SK-N-SH treated with all-trans-retinoic acid at 6 μM for 48 hours (cell line): ENCODE results near the gene LINC00632.

Experiments used
- ATAC-seq: fragments of 200-7000 bp; cut with Tn5 transposase; 3 replicates; pipeline ENCODE4 v1.9.1; 2020; ENCODE audit warnings: mild to moderate bottlenecking, moderate library complexity
- BACH2 ChIP-seq: fragments of 250-450 bp; sonication (Bioruptor Pico); IDR thresholded peaks from 2 replicates; pipeline ENCODE4 v1.9.0; 2021; ENCODE audit warnings: mild to moderate bottlenecking, borderline replicate concordance
- CSDC2 ChIP-seq: fragments of 250-450 bp; sonication (Bioruptor Pico); IDR thresholded peaks from 2 replicates; pipeline ENCODE4 v1.5.0; 2020; ENCODE audit warnings: mild to moderate bottlenecking, moderate library complexity
- CSRNP3 ChIP-seq: fragments of 250-450 bp; sonication (Bioruptor Pico); IDR thresholded peaks from 2 replicates; pipeline ENCODE4 v1.5.1; 2021; ENCODE audit warnings: mild to moderate bottlenecking, moderate library complexity
- ESRRG ChIP-seq: fragments of 250-450 bp; sonication (Bioruptor Pico); IDR thresholded peaks from 2 replicates; pipeline ENCODE4 v1.6.1; 2021; ENCODE audit warnings: mild to moderate bottlenecking
- GLIS3 ChIP-seq: fragments of 250-450 bp; sonication (Bioruptor Pico); IDR thresholded peaks from 2 replicates; pipeline ENCODE4 v1.5.0; 2020; ENCODE audit warnings: mild to moderate bottlenecking, moderate library complexity
- ISL1 ChIP-seq: fragments of 250-450 bp; sonication (Bioruptor Pico); IDR thresholded peaks from 2 replicates; pipeline ENCODE4 v2.1.2; 2022; ENCODE audit warnings: mild to moderate bottlenecking, moderate library complexity
- OSR1 ChIP-seq: fragments of 250-450 bp; sonication (Bioruptor Pico); IDR thresholded peaks from 2 replicates; pipeline ENCODE4 v1.8.0; 2022; ENCODE audit warnings: moderate library complexity, mild to moderate bottlenecking, inconsistent platforms
- POU6F1 ChIP-seq: fragments of 250-450 bp; sonication (Bioruptor Pico); IDR thresholded peaks from 2 replicates; pipeline ENCODE4 v1.8.0; 2021; ENCODE audit warnings: low read depth, mild to moderate bottlenecking, moderate library complexity, borderline replicate concordance
- RARB ChIP-seq: fragments of 250-450 bp; sonication (Bioruptor Pico); IDR thresholded peaks from 2 replicates; pipeline ENCODE4 v1.8.0; 2021; ENCODE audit warnings: mild to moderate bottlenecking, moderate library complexity
- SNAI2 ChIP-seq: fragments of 250-450 bp; sonication (Bioruptor Pico); IDR thresholded peaks from 2 replicates; pipeline ENCODE4 v1.5.0; 2020; ENCODE audit warnings: mild to moderate bottlenecking, moderate library complexity
- TCF4 ChIP-seq: fragments of 250-450 bp; sonication (Bioruptor Pico); IDR thresholded peaks from 2 replicates; pipeline ENCODE4 v1.8.0; 2021; ENCODE audit warnings: mild to moderate bottlenecking, moderate library complexity, borderline replicate concordance
- TSHZ2 ChIP-seq: fragments of 250-450 bp; sonication (Bioruptor Pico); IDR thresholded peaks from 2 replicates; pipeline ENCODE4 v1.5.0; 2020; ENCODE audit warnings: mild to moderate bottlenecking, moderate library complexity
- ZC3H10 ChIP-seq: fragments of 250-450 bp; sonication (Bioruptor Pico); IDR thresholded peaks from 2 replicates; pipeline ENCODE4 v1.5.1; 2021; ENCODE audit warnings: mild to moderate bottlenecking, moderate library complexity
- ZFP3 ChIP-seq: fragments of 250-450 bp; sonication (Bioruptor Pico); IDR thresholded peaks from 2 replicates; pipeline ENCODE4 v1.5.0; 2020; ENCODE audit warnings: mild to moderate bottlenecking, moderate library complexity
- ZFP30 ChIP-seq: fragments of 450-650 bp; formaldehyde crosslinking; IDR thresholded peaks from 2 replicates; pipeline ENCODE4 v1.5.0; 2022; ENCODE audit warnings: mild to moderate bottlenecking, moderate library complexity
- ZNF565 ChIP-seq: fragments of 450-650 bp; formaldehyde crosslinking; conservative IDR thresholded peaks from 2 replicates; pipeline ENCODE4 v1.5.0; 2020; ENCODE audit warnings: low read depth, mild to moderate bottlenecking, moderate library complexity
- ZNF70 ChIP-seq: fragments of 450-650 bp; formaldehyde crosslinking; IDR thresholded peaks from 2 replicates; pipeline ENCODE4 v1.5.0; 2020; ENCODE audit warnings: mild to moderate bottlenecking, moderate library complexity
- ZNF8 ChIP-seq: fragments of 450-650 bp; formaldehyde crosslinking; IDR thresholded peaks from 2 replicates; pipeline ENCODE4 v1.5.0; 2020; ENCODE audit warnings: mild to moderate bottlenecking, moderate library complexity
- TF ChIP-seq, protein P1 (sequence below): fragments of 250-450 bp; sonication (Bioruptor Pico); IDR thresholded peaks from 2 replicates; pipeline ENCODE4 v1.8.0; 2020; ENCODE audit warnings: mild to moderate bottlenecking, moderate library complexity, borderline replicate concordance
- TF ChIP-seq, protein P2 (sequence below): fragments of 250-450 bp; sonication (Bioruptor Pico); IDR thresholded peaks from 2 replicates; pipeline ENCODE4 v1.5.1; 2020; ENCODE audit warnings: low read depth, mild to moderate bottlenecking, moderate library complexity

The LINC00632 gene

DNA sequence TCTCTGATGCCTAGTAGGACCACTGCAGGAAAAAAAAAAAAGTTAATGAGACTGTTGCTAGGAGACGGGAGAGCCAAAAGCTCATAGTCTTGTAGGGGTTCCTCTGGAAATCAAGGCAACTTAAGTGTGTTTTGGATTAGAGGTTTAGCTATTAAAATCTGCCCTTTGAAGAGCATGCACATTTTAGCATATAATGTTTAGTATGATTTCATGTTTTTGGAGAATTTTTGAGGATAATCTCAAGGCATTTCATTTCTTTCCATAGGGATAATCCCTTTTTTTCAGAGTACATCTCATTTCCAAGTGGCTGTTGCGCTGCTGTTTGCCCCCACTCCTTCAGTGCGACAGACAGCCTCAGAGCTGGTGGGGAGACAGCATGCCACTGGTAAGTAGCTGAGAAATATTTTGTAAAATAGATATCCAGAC, at the start of gene LINC00632:
LINC00632 (plus strand) TSS at position 339 of the 426 bp plus-strand sequence.
- no peak for TF ChIP-seq OSR1 (CRISPR knock-in tag)
- no peak for TF ChIP-seq ZC3H10
- no peak for TF ChIP-seq SNAI2 (CRISPR knock-in tag)
- TF ChIP-seq ZNF70 (CRISPR knock-in tag) = no peak
- TF ChIP-seq GLIS3 (CRISPR knock-in tag) = no peak
- no peak for TF ChIP-seq ZFP3 (CRISPR knock-in tag)
- TF ChIP-seq, protein P1, sequence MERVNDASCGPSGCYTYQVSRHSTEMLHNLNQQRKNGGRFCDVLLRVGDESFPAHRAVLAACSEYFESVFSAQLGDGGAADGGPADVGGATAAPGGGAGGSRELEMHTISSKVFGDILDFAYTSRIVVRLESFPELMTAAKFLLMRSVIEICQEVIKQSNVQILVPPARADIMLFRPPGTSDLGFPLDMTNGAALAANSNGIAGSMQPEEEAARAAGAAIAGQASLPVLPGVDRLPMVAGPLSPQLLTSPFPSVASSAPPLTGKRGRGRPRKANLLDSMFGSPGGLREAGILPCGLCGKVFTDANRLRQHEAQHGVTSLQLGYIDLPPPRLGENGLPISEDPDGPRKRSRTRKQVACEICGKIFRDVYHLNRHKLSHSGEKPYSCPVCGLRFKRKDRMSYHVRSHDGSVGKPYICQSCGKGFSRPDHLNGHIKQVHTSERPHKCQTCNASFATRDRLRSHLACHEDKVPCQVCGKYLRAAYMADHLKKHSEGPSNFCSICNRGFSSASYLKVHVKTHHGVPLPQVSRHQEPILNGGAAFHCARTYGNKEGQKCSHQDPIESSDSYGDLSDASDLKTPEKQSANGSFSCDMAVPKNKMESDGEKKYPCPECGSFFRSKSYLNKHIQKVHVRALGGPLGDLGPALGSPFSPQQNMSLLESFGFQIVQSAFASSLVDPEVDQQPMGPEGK (CRISPR knock-in tag) = no peak
- TF ChIP-seq CSRNP3 (CRISPR knock-in tag) = no peak
- TF ChIP-seq RARB (CRISPR knock-in tag) = no peak
- TF ChIP-seq ZNF8 (CRISPR knock-in tag) = no peak
- no peak for TF ChIP-seq CSDC2 (CRISPR knock-in tag)
- TF ChIP-seq BACH2 (CRISPR knock-in tag) = no peak
- TF ChIP-seq, protein P2, sequence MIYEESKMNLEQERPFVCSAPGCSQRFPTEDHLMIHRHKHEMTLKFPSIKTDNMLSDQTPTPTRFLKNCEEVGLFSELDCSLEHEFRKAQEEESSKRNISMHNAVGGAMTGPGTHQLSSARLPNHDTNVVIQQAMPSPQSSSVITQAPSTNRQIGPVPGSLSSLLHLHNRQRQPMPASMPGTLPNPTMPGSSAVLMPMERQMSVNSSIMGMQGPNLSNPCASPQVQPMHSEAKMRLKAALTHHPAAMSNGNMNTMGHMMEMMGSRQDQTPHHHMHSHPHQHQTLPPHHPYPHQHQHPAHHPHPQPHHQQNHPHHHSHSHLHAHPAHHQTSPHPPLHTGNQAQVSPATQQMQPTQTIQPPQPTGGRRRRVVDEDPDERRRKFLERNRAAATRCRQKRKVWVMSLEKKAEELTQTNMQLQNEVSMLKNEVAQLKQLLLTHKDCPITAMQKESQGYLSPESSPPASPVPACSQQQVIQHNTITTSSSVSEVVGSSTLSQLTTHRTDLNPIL (CRISPR knock-in tag) = no peak
- no peak for ATAC-seq

- no peak for ATAC-seq
- TF ChIP-seq POU6F1 (CRISPR knock-in tag) (no peak), GLIS3 (CRISPR knock-in tag) (no peak), ZFP3 (CRISPR knock-in tag) (no peak), BACH2 (CRISPR knock-in tag) (no peak), ZNF8 (CRISPR knock-in tag) (no peak), ZFP30 (CRISPR knock-in tag) (no peak), CSRNP3 (CRISPR knock-in tag) (no peak), TCF4 (CRISPR knock-in tag) (no peak), RARB (CRISPR knock-in tag) (no peak), ZNF70 (CRISPR knock-in tag) (no peak), CSDC2 (CRISPR knock-in tag) (no peak), ESRRG (CRISPR knock-in tag) (no peak), ZNF565 (CRISPR knock-in tag) (no peak), OSR1 (CRISPR knock-in tag) (no peak), TSHZ2 (CRISPR knock-in tag) (no peak), ISL1 (CRISPR knock-in tag) (no peak), ZC3H10 (no peak)
- TF ChIP-seq, protein P2 (CRISPR knock-in tag) = no peak
These were observed 47.9 kb upstream of the LINC00632 start for GRCh38 chrX:140661643-140662042.
